Stimulated activated CD8-positive, alpha-beta memory T cell treated with anti-CD3 and anti-CD28 coated beads, Interleukin-7, amount 100 ng/mL, for 1 hour (primary cell): ENCODE results near the gene MUC4.
"Not testable (repeated sequence)": the region's sequence is repeated elsewhere in the genome, so short reads cannot be mapped to it uniquely, and the experiment has no call there.

Experiments used
- DNase-seq, 2 donors: peaks; one replicate each; pipeline ENCODE4 v3.0.0-alpha.2; 2020; ENCODE audit warnings: low read depth in 2 of 2

Gene MUC4

DNA sequence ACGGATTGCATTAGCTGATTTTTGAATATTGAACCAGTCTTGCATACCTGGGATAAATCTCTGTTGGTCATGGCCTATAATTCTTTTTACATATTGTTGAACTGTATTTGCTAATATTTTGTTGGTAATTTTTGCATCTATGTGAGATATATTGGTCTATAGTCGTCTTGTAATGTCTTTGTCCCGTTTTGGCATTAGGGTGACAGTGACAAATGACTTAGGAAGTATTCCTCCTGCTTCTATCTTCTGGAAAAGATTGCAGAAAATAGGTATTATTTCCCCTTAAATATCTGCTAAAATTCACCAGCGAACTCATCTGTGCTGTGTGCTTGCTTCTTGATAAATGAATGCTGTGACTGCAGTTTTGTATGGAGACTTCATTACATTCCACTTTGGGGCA, 67.3 kb downstream of the MUC4 start:
- DNase-seq = no peak

DNA sequence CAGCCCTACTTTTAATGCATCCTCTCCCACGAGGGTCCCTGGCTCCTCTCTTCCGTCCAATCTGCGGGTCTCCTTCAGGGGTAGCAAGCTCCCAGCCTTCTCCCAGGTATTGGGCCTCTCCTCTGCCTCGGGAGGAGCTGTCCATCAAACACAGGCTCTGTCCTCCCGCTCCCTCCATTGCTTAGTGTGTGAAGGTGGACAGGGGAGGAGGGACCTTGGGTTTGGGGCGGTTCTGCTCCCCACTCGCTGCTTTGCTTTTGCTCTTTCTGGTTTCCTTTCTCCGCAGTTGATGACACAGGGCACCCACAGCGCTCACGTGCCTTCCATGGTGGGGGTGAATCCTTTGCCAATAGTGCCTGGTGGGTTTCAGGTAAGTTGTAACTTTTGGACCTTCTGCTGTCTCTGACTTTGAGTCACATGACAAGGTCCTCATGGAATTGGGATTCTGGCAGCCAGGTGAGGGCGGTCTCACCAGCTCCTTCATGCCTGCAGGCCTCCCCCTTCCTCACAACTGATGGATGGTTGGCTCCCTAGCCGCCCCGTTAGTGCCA, 72.1 kb downstream of the MUC4 start:
- DNase-seq = no peak

DNA sequence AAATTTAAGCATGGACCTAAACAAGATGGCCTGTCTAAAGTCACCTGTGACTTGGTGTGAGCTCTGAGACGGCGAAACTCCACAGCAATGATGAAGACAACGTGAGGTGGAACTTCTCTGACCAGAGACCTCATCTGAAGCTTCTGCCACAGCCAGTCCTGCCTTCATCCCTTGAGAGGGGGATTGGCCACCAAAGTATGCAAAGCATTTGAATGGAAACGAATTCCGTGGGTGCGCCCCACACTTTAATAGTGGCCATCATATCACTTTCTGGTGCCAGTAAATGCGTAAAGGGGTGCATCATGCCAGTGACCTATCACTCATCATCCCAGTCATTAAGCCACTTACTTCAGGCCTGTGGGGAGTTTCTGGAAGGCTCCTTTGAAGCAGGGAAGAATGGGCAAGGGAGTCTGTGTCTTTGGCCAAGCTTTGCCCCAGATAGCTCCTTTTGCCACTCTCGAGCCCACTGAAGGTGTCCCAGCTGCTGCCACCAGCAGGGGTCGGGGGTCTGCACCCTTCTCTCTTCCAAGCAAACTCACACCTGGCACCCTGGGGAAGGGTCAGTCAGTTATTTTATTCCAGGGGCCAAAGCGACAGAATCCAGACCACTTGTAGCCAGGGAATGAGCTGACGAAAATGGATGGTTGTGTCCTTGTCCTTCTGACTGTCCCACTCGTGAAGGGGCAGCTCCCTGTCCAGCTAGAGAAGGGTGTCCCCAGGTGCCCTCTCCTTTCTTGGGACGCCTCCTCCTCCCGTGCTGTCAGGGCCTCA, 73.3 kb downstream of the MUC4 start:
- DNase-seq = no peak

DNA sequence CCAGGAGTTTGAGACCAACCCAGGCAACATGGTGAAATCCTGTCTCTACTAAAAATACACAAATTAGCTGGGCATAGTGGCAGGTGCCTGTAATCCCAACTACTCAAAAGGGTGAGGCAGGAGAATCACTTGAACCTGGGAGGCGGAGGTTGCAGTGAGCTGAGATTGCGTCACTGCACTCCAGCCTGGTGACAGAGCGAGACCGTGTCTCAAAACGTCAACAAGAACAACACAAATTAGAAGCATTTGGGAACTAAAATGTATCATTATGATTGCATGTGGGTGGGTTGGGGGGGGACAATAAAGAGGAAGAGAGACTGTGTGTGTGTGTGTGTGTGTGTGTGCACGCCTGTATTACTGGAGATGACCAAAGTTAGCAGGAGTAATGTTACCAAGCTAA, 73.9 kb downstream of the MUC4 start:
- DNase-seq = not testable (repeated sequence)

DNA sequence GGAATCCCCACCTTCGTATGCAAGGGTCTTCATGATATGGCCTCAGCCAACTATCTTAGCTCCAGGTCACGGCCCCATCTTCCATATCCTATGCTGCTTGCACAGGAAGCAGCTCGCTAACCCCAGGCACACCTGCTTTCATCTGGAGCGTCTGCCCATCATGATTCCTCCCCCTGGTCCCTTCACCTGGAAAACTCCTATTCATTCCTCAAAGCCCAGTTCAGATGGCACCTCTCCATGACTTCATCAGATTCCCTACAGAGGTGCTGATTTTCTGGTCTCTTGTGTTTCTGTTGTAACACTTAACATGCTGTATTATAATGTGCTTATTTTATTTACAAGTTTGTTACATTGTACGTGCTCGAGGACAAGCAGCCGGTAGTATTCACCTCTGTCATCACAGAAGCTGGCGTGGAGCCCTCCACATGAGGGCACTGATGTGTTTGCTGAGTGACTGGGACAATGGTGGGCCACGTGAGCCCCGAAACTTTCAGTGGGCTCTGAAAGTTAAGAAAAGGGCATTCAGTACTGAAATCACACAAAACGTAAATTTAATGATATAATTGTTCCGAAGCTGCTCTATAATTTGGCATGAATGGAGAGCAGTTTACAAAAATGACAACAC, 74.8 kb downstream of the MUC4 start:
- no peak for DNase-seq

DNA sequence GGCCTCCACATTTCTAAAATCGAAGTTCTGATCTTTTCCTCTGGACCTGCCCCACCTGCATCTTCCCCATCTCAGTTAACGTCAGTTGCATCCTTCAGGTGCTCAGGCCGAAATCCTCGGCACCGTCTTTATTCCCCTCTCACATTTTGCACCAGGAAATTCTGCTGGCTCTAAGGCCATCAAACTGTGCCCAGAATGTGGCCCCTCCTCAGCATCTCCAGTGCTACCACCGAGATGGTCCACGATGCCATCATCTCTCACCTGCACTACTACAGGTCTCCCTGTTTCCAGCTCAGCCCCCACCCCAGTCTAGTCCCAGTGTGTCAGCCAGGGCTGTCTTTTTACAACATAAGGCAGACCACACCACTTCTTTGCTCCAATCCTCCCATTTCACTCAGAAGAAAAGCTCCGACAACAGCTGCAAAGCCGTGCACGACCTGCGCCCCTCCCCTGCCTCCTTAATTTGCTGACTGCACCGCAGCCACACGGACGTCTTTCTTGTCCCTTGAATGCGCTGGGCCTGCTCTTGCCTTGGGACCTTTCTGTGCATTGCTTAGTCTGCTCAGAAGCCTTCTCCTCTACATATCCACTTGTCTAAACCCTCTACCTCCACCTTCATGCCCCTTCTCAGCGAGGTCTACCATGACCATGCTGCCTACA, 76.6 kb downstream of the MUC4 start:
- DNase-seq = no peak

DNA sequence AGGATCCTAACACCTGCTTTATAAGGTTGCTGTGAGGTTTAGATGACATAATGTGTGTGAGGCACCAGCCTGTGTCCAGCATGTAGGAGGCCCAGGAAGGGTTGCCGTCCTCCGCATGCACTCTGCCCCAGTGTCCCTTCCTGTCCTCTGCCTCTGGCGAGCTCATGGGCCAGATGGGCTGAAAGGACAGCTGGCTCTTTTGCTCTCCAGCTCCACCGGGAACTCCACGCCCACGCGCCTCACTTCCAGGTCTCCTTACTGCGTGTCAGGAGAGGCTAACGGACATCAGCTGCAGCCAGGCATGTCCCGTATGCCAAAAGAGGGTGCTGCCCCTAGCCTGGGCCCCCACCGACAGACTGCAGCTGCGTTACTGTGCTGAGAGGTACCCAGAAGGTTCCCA, 78.8 kb downstream of the MUC4 start:
- DNase-seq = no peak

DNA sequence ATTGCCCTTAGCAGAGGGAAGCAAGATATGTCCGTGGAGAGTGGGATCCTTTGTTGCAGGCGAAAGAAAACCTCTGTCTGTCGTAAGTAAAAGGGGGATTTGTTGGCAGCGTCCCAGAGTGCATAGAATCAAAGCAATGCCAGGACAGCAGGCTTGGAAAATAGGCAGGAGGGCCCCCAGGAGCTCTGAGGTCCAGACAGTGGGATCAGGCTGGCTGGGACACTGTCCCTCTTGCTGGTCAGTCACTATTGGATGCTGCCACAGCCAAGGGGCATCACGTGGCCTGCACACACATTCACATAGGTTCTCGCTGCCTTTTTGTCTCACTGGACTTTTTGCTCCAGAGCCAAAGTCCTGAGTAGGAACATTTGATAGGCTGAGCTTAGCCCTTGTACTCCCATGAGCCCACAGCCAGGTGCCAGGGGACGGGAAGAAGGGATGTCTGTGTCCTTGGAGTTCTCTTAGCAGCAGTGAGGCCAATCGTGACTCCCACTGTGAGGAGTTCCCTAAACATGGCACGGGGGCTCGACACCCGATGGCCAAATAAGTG, 80.3 kb downstream of the MUC4 start:
- DNase-seq = no peak

DNA sequence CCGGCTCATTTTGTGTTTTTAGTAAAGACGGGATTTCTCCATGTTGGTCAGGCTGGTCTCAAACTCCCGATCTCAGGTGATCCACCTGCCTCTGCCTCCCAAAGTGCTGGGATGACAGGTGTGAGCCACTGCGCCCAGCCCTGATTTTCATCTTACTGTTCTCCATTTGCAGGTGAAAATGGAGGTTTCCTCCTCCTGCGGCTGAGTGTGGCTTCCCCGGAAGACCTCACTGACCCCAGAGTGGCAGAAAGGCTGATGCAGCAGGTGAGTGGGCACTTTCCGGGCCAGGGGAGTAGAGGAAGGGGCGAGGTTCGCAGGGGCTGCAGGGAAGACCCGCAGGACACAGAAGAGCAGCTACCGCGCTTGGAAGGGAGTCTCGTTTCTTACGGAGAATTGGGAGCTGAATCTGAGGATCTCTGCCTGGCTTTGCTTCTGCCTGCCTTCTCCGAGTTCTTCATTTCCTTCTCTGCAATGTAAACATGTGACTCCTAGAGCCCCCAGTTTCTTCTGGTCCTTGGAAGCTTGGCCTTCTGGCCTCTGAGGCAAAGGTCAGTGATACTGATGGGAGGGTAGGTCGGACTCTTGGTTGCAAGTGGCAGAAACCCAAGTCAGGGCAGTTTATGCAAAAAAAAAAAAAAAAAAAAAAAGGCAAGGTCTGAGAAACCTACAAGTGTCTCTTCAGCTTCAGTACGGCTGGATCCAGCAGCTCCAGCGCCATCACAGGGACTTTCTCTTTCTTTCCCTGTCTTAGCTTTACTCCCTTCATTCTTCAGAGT, 82.1 kb downstream of the MUC4 start:
- no peak for DNase-seq

DNA sequence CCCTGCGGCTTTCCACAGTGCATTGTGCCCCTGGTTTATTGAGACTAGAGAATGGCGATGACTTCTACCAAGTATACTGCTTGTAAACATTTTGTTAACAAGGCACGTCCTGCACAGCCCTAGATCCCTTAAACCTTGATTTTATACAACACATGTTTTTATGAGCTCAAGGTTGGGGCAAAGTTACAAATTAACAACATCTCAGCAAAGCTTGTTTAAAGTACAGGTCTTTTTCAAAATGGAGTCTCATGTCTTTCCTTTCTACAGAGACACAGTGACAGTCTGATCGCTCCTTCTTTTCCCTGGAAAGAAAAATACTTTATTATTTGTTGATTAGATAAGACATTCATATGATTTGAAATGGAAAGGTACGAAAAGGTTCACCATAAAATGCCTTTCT, 82.9 kb downstream of the MUC4 start:
- DNase-seq = not testable (repeated sequence)

DNA sequence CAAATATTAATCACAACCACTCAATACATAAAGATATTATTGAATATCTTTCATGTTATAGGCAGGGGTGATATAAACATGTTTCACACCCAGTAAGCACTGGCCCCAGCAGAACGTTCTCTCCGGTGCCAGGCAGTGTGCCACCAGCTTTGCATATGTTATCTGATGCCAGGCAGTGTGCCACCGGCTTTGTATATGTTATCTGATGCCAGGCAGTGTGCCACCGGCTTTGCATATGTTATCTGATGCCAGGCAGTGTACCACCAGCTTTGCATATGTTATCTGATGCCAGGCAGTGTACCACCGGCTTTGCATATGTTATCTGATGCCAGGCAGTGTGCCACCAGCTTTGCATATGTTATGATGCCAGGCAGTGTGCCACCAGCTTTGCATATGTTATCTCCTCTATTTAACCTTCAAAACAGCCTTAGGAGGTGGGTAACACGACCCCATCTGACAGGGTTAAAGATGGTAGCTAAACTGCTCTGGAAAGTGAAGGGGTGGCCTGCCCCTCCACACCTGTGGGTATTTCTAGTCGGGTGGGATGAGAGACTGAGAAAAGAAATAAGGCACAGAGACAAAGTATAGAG, 84.0 kb downstream of the MUC4 start:
- DNase-seq = no peak

DNA sequence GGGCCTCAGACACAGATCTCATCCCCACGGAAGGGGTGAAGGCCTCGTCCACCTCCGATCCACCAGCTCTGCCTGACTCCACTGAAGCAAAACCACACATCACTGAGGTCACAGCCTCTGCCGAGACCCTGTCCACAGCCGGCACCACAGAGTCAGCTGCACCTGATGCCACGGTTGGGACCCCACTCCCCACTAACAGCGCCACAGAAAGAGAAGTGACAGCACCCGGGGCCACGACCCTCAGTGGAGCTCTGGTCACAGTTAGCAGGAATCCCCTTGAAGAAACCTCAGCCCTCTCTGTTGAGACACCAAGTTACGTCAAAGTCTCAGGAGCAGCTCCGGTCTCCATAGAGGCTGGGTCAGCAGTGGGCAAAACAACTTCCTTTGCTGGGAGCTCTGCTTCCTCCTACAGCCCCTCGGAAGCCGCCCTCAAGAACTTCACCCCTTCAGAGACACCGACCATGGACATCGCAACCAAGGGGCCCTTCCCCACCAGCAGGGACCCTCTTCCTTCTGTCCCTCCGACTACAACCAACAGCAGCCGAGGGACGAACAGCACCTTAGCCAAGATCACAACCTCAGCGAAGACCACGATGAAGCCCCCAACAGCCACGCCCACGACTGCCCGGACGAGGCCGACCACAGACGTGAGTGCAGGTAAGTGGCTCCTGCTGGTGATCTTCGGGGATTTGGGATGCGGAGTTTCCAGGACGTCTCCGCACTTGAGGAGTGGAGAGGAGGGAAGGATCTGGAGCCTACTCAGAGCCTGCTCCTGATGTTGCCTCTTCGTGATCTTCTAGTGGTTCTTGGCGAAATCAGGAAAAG, 85.6 kb downstream of the MUC4 start:
- not testable (repeated sequence) for DNase-seq

DNA sequence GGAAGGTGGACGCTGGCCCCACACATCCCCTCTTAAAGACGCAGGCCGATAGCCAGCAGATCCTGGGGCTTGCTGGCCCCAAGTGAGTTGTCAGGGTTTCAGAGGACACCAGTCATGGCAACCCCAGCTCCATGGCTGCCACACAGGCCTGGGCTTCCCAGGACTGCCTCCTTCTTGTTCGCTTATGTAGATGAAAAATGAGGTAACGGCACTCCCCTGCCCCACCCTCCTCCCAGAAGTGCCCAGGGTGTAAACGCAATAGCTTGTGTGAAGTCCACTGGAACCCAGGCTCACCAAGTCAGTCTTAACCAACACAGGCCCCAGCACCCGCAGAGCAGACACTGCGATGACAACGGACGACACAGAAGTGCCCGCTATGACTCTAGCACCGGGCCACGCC, 87.4 kb downstream of the MUC4 start:
- not testable (repeated sequence) for DNase-seq

DNA sequence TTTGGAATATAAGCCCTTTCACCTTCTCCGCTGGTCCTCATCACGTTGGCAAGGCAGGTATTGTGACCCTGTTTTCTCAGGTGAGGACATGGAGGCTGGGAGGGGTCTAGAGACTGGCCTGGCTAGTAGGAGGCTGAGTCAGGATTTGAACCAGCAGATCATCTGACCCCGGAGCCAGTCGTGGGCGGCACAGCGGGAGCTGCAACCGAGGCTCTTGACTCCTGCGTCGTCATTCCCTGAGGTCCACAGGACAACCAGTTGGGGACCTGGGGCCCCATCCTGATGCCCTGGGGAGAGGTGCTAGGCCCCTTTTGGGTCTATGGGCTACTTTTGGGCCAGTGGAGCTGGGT, 88.8 kb downstream of the MUC4 start:
- not testable (repeated sequence) for DNase-seq

DNA sequence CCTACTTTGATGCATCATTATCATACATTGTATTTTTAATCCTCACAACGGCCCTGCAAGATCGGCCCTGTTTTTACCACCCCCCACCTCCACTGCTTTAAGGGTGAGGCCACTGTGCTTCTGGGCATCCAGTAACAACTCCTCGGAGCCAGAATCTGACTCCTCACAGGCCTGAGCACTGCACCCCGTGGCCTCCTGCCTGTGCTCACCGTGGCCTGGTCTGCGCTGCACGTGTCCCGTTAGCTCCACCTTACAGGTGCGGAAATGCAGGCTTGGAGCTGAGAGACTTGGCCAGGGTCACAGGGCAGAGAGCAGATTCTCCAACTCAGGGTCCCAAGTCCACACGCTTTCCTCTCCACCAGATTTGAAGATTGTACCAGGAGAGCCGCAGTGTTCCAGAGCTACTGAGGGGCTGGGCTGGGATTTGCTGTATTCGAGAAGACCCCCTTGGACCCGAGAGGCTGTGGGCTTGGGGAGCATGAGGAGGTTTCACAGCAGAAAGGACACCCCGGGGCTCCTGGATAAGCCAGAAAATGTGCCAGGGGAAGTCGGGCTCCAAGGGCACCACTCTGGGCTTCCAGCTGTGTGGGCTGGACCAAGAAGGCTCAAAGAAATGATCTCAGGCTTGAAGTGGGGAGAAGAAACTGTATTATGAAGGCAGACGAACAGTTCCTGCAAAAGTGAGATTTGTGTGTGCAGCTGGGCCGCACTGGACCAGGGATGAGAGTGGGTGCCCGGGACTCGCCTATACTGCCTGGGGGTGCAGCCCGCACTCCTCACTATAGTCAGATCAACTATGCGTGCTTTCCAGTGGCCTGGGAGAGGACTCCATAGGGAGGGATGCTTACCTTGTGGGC, 89.4 kb downstream of the MUC4 start:
- not testable (repeated sequence) for DNase-seq

DNA sequence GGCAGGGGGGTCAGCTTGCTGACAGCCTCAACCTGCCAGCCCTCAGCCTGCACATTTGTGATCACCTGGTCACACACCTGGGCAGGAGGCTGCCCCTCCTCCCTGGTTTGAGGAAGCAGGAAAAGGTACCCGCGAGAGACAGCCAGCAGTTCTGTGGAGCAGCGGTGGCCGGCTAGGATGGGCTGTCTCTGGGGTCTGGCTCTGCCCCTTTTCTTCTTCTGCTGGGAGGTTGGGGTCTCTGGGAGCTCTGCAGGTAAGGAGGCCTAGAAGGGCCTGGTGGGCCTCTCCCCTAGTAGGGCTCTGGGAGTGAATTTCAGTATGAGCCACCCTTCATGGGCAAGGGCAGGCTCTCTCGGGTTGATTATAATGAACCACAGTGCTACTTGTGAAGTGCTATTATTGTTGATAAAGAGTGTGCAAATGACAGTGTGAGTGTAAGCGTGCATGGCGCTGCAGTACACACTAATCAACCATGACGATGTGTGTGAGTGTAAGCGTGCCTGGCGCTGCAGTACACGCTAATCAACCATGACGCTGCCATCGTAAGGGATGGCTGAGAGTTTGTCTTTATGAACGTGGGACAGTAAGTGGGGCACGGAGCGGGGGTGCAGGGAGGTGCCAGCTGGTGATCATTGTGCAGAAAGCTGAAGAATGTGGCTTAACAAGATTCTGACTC, 90.8 kb downstream of the MUC4 start, which contains the start of gene MUC20:
Gene MUC20 (plus strand): TSS at position 148 of the 676 bp plus-strand sequence. CDS start 30 bp downstream, at position 178.
- DNase-seq = not testable (repeated sequence)

DNA sequence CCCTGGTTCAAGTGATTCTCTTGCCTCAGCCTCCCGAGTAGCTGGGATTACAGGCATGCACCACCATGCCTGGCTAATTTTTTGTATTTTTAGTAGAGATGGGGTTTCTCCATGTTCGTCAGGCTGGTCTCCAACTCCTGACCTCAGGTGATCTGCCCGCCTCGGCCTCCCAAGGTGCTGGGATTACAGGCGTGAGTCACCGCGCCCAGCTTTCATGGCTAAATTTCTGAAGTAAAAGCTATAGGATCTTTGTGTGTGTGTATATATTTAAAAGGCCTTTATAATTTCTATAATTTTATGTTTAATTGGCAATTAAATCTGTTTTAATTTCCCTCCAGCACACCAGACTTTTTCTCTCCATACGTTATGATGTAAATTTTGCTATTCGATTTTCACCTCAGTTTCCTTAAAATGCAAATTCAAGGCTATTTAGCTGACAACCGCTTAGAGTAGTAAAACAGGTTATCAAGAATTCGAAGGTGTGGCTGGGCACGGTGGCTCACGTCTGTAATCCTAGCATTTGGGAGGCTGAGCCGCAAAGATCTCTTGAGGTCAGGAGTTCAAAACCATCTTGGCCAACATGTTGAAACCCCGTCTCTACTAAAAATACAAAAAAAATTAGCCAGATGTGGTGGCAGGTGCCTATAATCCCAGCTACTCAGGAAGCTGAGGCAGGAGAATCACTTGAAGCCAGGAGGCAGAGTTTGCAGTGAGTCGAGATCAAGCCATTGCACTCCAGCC, 92.0 kb downstream of the MUC4 start:
- DNase-seq = not testable (repeated sequence)

DNA sequence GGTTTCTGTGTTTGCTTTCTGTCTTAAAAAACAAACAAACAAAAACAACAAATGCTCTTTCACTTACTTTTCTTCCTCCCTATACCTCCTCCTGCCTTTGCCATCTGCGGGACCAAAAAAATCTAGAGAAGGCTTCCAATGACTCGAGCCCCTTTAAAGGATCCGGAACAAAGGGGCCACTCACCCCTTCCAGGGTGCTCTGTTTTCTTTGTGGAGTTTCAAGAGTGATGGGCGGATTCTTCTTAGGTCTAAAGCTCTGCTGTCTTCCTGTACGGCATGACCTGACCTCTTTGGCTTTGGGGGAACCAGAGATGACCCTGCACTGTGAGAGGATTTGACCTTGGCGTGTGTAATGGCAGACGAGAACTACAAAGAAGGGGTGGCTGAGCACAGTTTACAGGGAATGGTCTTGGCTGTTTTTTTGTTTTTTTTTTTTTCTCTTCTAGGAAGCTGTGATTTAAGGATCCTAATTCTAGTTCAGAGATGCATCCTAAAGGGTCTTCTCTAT, 93.2 kb downstream of the MUC4 start:
- no peak for DNase-seq
